ENCODE data around the gene ADORA3. TPM values are rescaled to one million over a fixed set of nuclear protein-coding genes. Genes with fewer than 3 reads are reported as not detected.

ADORA3 gene
- total RNA-seq, 1 donor: not detected

- no peak overlapping the region for H3K4me3 ChIP-seq (ENCODE audit: low read depth, low read length)
- no peak for TF ChIP-seq CTCF (IDR thresholded peaks at IDR 0.05; ENCODE audit: insufficient read depth, low read depth, low read length)
- DNase-seq (ENCODE audit: low read depth): no peak
These were observed 37.5 kb upstream of the ADORA3 start for GRCh38 chr1:111540928-111541327.

- peak; percentile 49 for DNase-seq (ENCODE audit: low read depth)
- no peak overlapping the region for H3K4me3 ChIP-seq (ENCODE audit: low read depth, low read length)
- no peak for TF ChIP-seq CTCF (IDR thresholded peaks at IDR 0.05; ENCODE audit: insufficient read depth, low read depth, low read length)
These were observed 35.1 kb upstream of the ADORA3 start for GRCh38 chr1:111538343-111539025.

GRCh38 chr1:111535256-111536191 lies 32.1 kb upstream of the ADORA3 start:
- no peak for DNase-seq (ENCODE audit: low read depth)
- H3K4me3 ChIP-seq (ENCODE audit: low read depth, low read length): no peak overlapping the region
- TF ChIP-seq CTCF (IDR thresholded peaks at IDR 0.05; ENCODE audit: insufficient read depth, low read depth, low read length): no peak

GRCh38 chr1:111520053-111520452 lies 16.6 kb upstream of the ADORA3 start:
- DNase-seq (ENCODE audit: low read depth): no peak
- no peak for TF ChIP-seq CTCF (IDR thresholded peaks at IDR 0.05; ENCODE audit: insufficient read depth, low read depth, low read length)

GRCh38 chr1:111517469-111518225 lies 14.2 kb upstream of the ADORA3 start:
- DNase-seq (ENCODE audit: low read depth): no peak
- no peak overlapping the region for H3K4me3 ChIP-seq (ENCODE audit: low read depth, low read length)
- no peak for TF ChIP-seq CTCF (IDR thresholded peaks at IDR 0.05; ENCODE audit: insufficient read depth, low read depth, low read length)

More at GRCh38 chr1:111520053-111520452, 16.6 kb upstream of the ADORA3 start:
- H3K4me3 ChIP-seq (ENCODE audit: low read depth, low read length): no peak overlapping the region

GRCh38 chr1:111516005-111516535 lies 12.6 kb upstream of the ADORA3 start:
- H3K4me3 ChIP-seq (ENCODE audit: low read depth, low read length): peak overlapping the region; percentile 42
- DNase-seq (ENCODE audit: low read depth): peak; percentile 45
- TF ChIP-seq CTCF (IDR thresholded peaks at IDR 0.05; ENCODE audit: insufficient read depth, low read depth, low read length): no peak

All from fibroblast of villous mesenchyme (primary cell).